HepG2 (cell line): ENCODE measurements around the gene THRSP.
A peak's percentile ranks its signal among the peaks of the same experiment; 100 is the strongest.
"Not testable (repeated sequence)": the region's sequence is repeated elsewhere in the genome, so short reads cannot be mapped to it uniquely, and the experiment has no call there.

Experiments used
- CTCF ChIP-seq: sonication (generic); formaldehyde crosslinking; IDR thresholded peaks from 2 replicates; pipeline ENCODE4 v1.5.0; 2020; ENCODE audit warnings: mild to moderate bottlenecking, missing genetic modification reagents, moderate library complexity
- HNF4G ChIP-seq, 2 experiments: sonication (generic) in 1 of 2; formaldehyde crosslinking in 1 of 2; IDR thresholded peaks; 2 replicates each; pipeline versions ENCODE4 v1.4.0 to v1.6.1; 2011 to 2020; ENCODE audit warnings: borderline replicate concordance in 2 of 2, low read depth in 2 of 2, mild to moderate bottlenecking in 2 of 2, low read length in 1 of 2, missing genetic modification reagents in 1 of 2, moderate library complexity in 1 of 2
- PAXIP1 ChIP-seq: sonication (generic); formaldehyde crosslinking; conservative IDR thresholded peaks from 2 replicates; pipeline ENCODE4 v1.4.0; 2020; ENCODE audit warnings: mild to moderate bottlenecking, missing genetic modification reagents, moderate library complexity
- POLR2A ChIP-seq, 2 experiments: IDR thresholded peaks; 2 replicates each; pipeline ENCODE4 v1.6.1; 2011; ENCODE audit warnings: low read depth in 2 of 2, low read length in 2 of 2, mild to moderate bottlenecking in 1 of 2, moderate library complexity in 1 of 2; ENCODE audit not compliant: insufficient read depth in 1 of 2
- POLR2AphosphoS5 ChIP-seq: IDR thresholded peaks from 2 replicates; pipeline ENCODE4 v1.6.1; 2012; ENCODE audit warnings: low read depth, low read length
- TEAD3 ChIP-seq: optimal IDR thresholded peaks from 2 replicates; pipeline ENCODE3; 2016; ENCODE audit warnings: borderline replicate concordance
- THRA ChIP-seq: sonication (generic); formaldehyde crosslinking; IDR thresholded peaks from 2 replicates; pipeline ENCODE4 v1.4.0; 2020; ENCODE audit warnings: missing genetic modification reagents, borderline replicate concordance
- ZZZ3 ChIP-seq: sonication (generic); formaldehyde crosslinking; IDR thresholded peaks from 2 replicates; pipeline ENCODE4 v1.4.0; 2020; ENCODE audit warnings: missing genetic modification reagents, mild to moderate bottlenecking, borderline replicate concordance

GRCh38 chr11:78086521-78087074 is 22.9 kb downstream of the THRSP start:
- TF ChIP-seq PAXIP1: peak; percentile 93
- TF ChIP-seq TEAD3 (CRISPR knock-in tag): peak; percentile 98
- peak; percentile 58 for TF ChIP-seq CTCF (CRISPR knock-in tag)
- not testable (repeated sequence) for TF ChIP-seq POLR2AphosphoS5; ZZZ3 (CRISPR knock-in tag)
- TF ChIP-seq THRA (CRISPR knock-in tag): peak; percentile 79; the same call in 1 of the 2 replicates
- TF ChIP-seq POLR2A (IDR thresholded peaks at IDR 0.05; ENCODE audit: insufficient read depth in 1 of 2, low read depth in 2 of 2, low read length in 2 of 2): peak in 1 of 2 experiments; percentile 35; a peak in 1 of 4 replicates
- peak; percentile 62; the same call in 1 of the 2 replicates for TF ChIP-seq HNF4G (IDR thresholded peaks at IDR 0.05; ENCODE audit: borderline replicate concordance, low read depth, low read length)
- TF ChIP-seq HNF4G (CRISPR knock-in tag; IDR thresholded peaks at IDR 0.05; ENCODE audit: borderline replicate concordance, low read depth): peak; percentile 66; the same call in 1 of the 2 replicates
